Astrocyte (in vitro differentiated cells and primary cell): ENCODE results near the gene CD99L2. TPM values are rescaled to one million over a fixed set of nuclear protein-coding genes. Genes with fewer than 3 reads are reported as not detected.

Experiments
- DNase-seq: peaks from one replicate; pipeline ENCODE4 v3.0.0-alpha.2; 2010; ENCODE audit warnings: low read depth
- FAIRE-seq: peaks from 2 replicates; lab custom pipeline; 2011; peaks lifted over from hg19 to GRCh38; lab: Jason Lieb, UNC
- H2AFZ ChIP-seq: 2 replicates; pipeline ENCODE4 v1.6.0; 2012; ENCODE audit warnings: low read depth, low read length, inconsistent platforms
- H3K27ac ChIP-seq: 2 replicates; pipeline ENCODE4 v1.5.1; 2011; ENCODE audit warnings: low read depth, low read length, inconsistent platforms
- H3K27me3 ChIP-seq: 2 replicates; pipeline ENCODE4 v1.6.0; 2011; ENCODE audit warnings: low read length, inconsistent platforms; ENCODE audit not compliant: insufficient read depth
- H3K36me3 ChIP-seq: 2 replicates; pipeline ENCODE4 v1.5.1; 2011; ENCODE audit warnings: low read length, inconsistent platforms; ENCODE audit not compliant: insufficient read depth
- H3K4me1 ChIP-seq: 2 replicates; pipeline ENCODE4 v1.5.1; 2011; ENCODE audit warnings: low read length, inconsistent platforms; ENCODE audit not compliant: insufficient read depth
- H3K4me2 ChIP-seq: 2 replicates; pipeline ENCODE4 v1.6.0; 2012; ENCODE audit warnings: low read length, inconsistent platforms
- H3K4me3 ChIP-seq: 2 replicates; pipeline ENCODE4 v1.5.1; 2011; ENCODE audit warnings: low read depth, mild to moderate bottlenecking, low read length, inconsistent platforms; ENCODE audit not compliant: insufficient read depth
- H3K79me2 ChIP-seq: 2 replicates; pipeline ENCODE4 v1.6.0; 2012; ENCODE audit warnings: mild to moderate bottlenecking, low read length, inconsistent platforms; ENCODE audit not compliant: insufficient read depth
- H3K9ac ChIP-seq: 2 replicates; pipeline ENCODE4 v1.6.0; 2012; ENCODE audit warnings: mild to moderate bottlenecking, low read length, inconsistent platforms
- H3K9me3 ChIP-seq: 2 replicates; pipeline ENCODE4 v1.5.1; 2012; ENCODE audit warnings: low read depth, mild to moderate bottlenecking, low read length, inconsistent platforms; ENCODE audit not compliant: insufficient read depth
- H4K20me1 ChIP-seq: 2 replicates; pipeline ENCODE4 v1.6.0; 2012; ENCODE audit warnings: low read length, inconsistent platforms; ENCODE audit not compliant: insufficient read depth
- H3K27ac Mint-ChIP-seq: one replicate; pipeline ENCODE4 v1.8.0; 2021; ENCODE audit warnings: mild to moderate bottlenecking, mixed read lengths; ENCODE audit not compliant: unreplicated experiment
- H3K27me3 Mint-ChIP-seq: one replicate; pipeline ENCODE4 v1.8.0; 2021; ENCODE audit warnings: low read depth, mixed read lengths; ENCODE audit not compliant: unreplicated experiment
- H3K36me3 Mint-ChIP-seq: one replicate; pipeline ENCODE4 v1.8.0; 2021; ENCODE audit warnings: low read depth, mixed read lengths; ENCODE audit not compliant: unreplicated experiment
- H3K4me1 Mint-ChIP-seq: one replicate; pipeline ENCODE4 v1.8.0; 2021; ENCODE audit warnings: low read depth, mixed read lengths; ENCODE audit not compliant: unreplicated experiment
- H3K4me3 Mint-ChIP-seq: one replicate; pipeline ENCODE4 v1.8.0; 2021; ENCODE audit warnings: mild to moderate bottlenecking, moderate library complexity, mixed read lengths; ENCODE audit not compliant: unreplicated experiment
- H3K9me3 Mint-ChIP-seq: one replicate; pipeline ENCODE4 v1.8.0; 2021; ENCODE audit warnings: mild to moderate bottlenecking, mixed read lengths; ENCODE audit not compliant: unreplicated experiment
- EZH2 ChIP-seq: IDR thresholded peaks from 2 replicates; pipeline ENCODE4 v1.6.1; 2012; ENCODE audit warnings: mild to moderate bottlenecking, low read length, inconsistent platforms; ENCODE audit not compliant: insufficient read depth
- total RNA-seq: library from RNA; stranded (reverse); gene quantifications from 2 replicates; pipeline ENCODE4 v1.2.1, GENCODE V29; 2021
- TF ChIP-seq, protein P1 (sequence below): IDR thresholded peaks from 2 replicates; pipeline ENCODE4 v1.5.1; 2011; ENCODE audit warnings: low read depth, mild to moderate bottlenecking, inconsistent platforms, low read length, moderate library complexity; ENCODE audit not compliant: insufficient read depth

The CD99L2 gene
- total RNA-seq, 1 donor from 2014 or later, result 38.4 TPM

DNA sequence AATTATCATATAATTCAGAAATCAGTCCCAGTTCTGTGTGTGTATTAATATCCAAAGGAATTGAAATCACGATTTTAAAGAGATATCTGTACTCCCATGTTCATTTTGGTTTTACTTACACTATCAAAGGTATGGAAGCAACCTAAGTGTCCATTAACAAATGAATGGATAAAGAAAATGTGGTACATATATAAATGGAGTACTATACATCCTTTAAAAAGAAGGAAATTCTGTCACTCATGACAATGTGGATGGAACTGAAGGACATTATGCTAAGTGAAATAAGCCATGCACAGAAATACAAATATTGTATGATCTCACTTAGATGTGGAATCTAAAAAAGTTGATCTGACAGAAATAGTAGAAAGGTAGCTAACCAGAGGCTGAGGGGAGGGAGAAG, 63.8 kb downstream of the CD99L2 start:
- H3K4me2 ChIP-seq, result no peak overlapping the region
- TF ChIP-seq, protein P1, sequence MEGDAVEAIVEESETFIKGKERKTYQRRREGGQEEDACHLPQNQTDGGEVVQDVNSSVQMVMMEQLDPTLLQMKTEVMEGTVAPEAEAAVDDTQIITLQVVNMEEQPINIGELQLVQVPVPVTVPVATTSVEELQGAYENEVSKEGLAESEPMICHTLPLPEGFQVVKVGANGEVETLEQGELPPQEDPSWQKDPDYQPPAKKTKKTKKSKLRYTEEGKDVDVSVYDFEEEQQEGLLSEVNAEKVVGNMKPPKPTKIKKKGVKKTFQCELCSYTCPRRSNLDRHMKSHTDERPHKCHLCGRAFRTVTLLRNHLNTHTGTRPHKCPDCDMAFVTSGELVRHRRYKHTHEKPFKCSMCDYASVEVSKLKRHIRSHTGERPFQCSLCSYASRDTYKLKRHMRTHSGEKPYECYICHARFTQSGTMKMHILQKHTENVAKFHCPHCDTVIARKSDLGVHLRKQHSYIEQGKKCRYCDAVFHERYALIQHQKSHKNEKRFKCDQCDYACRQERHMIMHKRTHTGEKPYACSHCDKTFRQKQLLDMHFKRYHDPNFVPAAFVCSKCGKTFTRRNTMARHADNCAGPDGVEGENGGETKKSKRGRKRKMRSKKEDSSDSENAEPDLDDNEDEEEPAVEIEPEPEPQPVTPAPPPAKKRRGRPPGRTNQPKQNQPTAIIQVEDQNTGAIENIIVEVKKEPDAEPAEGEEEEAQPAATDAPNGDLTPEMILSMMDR, result no peak
- no peak for TF ChIP-seq EZH2
- H3K4me1 ChIP-seq, result no peaks in the 10 kb centered on the region
- Mint-ChIP-seq H3K4me3 (no peak overlapping the region), H3K9me3 (peaks cover 4% of the 10 kb centered on the region), H3K27me3 (no peaks in the 10 kb centered on the region), H3K27ac (no peak overlapping the region), H3K36me3 (no peaks in the 10 kb centered on the region), H3K4me1 (no peaks in the 10 kb centered on the region)
- H3K4me3 ChIP-seq, result no peak overlapping the region
- H4K20me1 ChIP-seq, result no peaks in the 10 kb centered on the region
- no peak for DNase-seq
- H3K79me2 ChIP-seq, result no peaks in the 10 kb centered on the region
- no peak overlapping the region for H2AFZ ChIP-seq
- H3K36me3 ChIP-seq, result no peaks in the 10 kb centered on the region
- H3K27me3 ChIP-seq, result no peaks in the 10 kb centered on the region
- H3K27ac ChIP-seq, result no peak overlapping the region
- H3K9ac ChIP-seq, result no peak overlapping the region
- peak; percentile 99 for FAIRE-seq
- H3K9me3 ChIP-seq, result no peaks in the 10 kb centered on the region

DNA sequence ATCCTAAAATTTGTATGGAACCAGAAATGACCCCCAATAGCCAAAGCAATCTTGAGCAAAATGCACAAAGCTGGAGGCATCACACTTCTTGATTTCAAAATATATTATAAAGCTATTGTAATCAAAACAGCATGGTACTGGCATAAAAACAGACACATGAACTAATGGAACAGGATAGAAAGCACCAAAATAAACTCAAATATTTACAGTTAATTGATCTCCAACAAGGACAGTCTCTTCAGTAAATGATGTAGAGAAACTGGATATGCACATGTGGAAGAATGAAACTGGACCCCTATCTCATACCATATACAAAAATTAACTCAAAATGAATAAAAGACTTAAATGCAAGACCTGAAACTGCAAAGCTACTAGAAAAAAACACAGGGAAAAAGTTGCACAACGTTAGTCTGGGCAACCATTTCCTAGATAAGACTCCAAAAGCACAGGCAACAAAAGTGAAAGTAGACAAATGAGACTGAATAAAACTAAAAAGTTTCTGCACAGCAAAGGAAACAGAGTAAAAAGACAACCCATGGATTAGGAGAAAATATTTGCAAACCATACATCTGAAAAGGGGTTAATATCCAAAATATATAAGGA, 64.9 kb downstream of the CD99L2 start:
- DNase-seq (no peak), FAIRE-seq (peak; percentile 95)
- no peaks in the 10 kb centered on the region for H3K79me2 ChIP-seq
- no peaks in the 10 kb centered on the region for H3K4me1 ChIP-seq
- H3K4me3 ChIP-seq, result no peak overlapping the region
- Mint-ChIP-seq H3K4me1 (no peaks in the 10 kb centered on the region), H3K4me3 (no peak overlapping the region), H3K27me3 (no peaks in the 10 kb centered on the region), H3K9me3 (peaks cover 4% of the 10 kb centered on the region), H3K27ac (no peak overlapping the region), H3K36me3 (no peaks in the 10 kb centered on the region)
- no peaks in the 10 kb centered on the region for H3K27me3 ChIP-seq
- no peak overlapping the region for H3K4me2 ChIP-seq
- no peak overlapping the region for H3K9ac ChIP-seq
- no peaks in the 10 kb centered on the region for H4K20me1 ChIP-seq
- no peaks in the 10 kb centered on the region for H3K36me3 ChIP-seq
- no peak overlapping the region for H2AFZ ChIP-seq
- no peak overlapping the region for H3K27ac ChIP-seq
- no peaks in the 10 kb centered on the region for H3K9me3 ChIP-seq
- TF ChIP-seq, protein P1, result no peak

- Mint-ChIP-seq H3K36me3 (peaks cover 3% of the 10 kb centered on the region), H3K27ac (no peak overlapping the region), H3K4me1 (no peaks in the 10 kb centered on the region), H3K27me3 (no peaks in the 10 kb centered on the region), H3K4me3 (no peak overlapping the region), H3K9me3 (peaks cover 4% of the 10 kb centered on the region)
- no peak overlapping the region for H3K27ac ChIP-seq
- FAIRE-seq (no peak), DNase-seq (no peak)
- H3K4me3 ChIP-seq, result no peak overlapping the region
- H3K36me3 ChIP-seq, result peaks cover 5% of the 10 kb centered on the region
- no peaks in the 10 kb centered on the region for H3K27me3 ChIP-seq
- no peak overlapping the region for H3K4me2 ChIP-seq
- no peaks in the 10 kb centered on the region for H3K79me2 ChIP-seq
- H3K4me1 ChIP-seq, result no peaks in the 10 kb centered on the region
- no peaks in the 10 kb centered on the region for H4K20me1 ChIP-seq
- H3K9ac ChIP-seq, result no peak overlapping the region
- H2AFZ ChIP-seq, result no peak overlapping the region
- H3K9me3 ChIP-seq, result no peaks in the 10 kb centered on the region
- no peak for TF ChIP-seq EZH2
- TF ChIP-seq, protein P1, result no peak
These were observed 66.6 kb downstream of the CD99L2 start for GRCh38 chrX:150831863-150832262.
